CD14-positive monocyte (primary cell): ENCODE measurements around the gene LRRC47. TPM values are rescaled to one million over a fixed set of nuclear protein-coding genes. Genes with fewer than 3 reads are reported as not detected.

ENCODE experiments used
- DNase-seq, 3 donors: peaks; one replicate each; pipeline ENCODE4 v3.0.0-alpha.2; 2011 to 2022
- H2AFZ ChIP-seq: 2 replicates; pipeline ENCODE4 v1.6.0; 2012; ENCODE audit warnings: mild to moderate bottlenecking, low read depth, low read length, inconsistent platforms; ENCODE audit not compliant: insufficient read depth, poor library complexity, severe bottlenecking
- H3K27ac ChIP-seq, 2 donors: 1 replicate in 1 of 2; 2 replicates in 1 of 2; pipeline ENCODE4 v1.5.1; 2012 to 2013; ENCODE audit warnings: low read length in 2 of 2, control low read depth in 1 of 2, inconsistent platforms in 1 of 2, low read depth in 1 of 2, mild to moderate bottlenecking in 1 of 2
- H3K27me3 ChIP-seq, 2 donors: one replicate each; pipeline versions ENCODE4 v1.6.0 to v1.6.1; 2011 to 2013; ENCODE audit warnings: low read length in 2 of 2; ENCODE audit not compliant: control insufficient read depth in 2 of 2, insufficient read depth in 2 of 2
- H3K36me3 ChIP-seq, 2 donors: replicated peaks in 1 of 2; 1 replicate in 1 of 2; 2 replicates in 1 of 2; pipeline versions ENCODE4 v1.5.1 to v1.6.1; 2012 to 2013; ENCODE audit warnings: low read length in 2 of 2, control low read depth in 1 of 2, inconsistent platforms in 1 of 2, mild to moderate bottlenecking in 1 of 2; ENCODE audit not compliant: insufficient read depth in 2 of 2, control insufficient read depth in 1 of 2
- H3K4me1 ChIP-seq, 2 donors: 1 replicate in 1 of 2; 2 replicates in 1 of 2; pipeline versions ENCODE4 v1.5.1 to v1.6.1; 2012 to 2013; ENCODE audit warnings: low read length in 2 of 2, control low read depth in 1 of 2, inconsistent platforms in 1 of 2, mild to moderate bottlenecking in 1 of 2, moderate library complexity in 1 of 2; ENCODE audit not compliant: insufficient read depth in 2 of 2, control insufficient read depth in 1 of 2
- H3K4me2 ChIP-seq: replicated peaks from 2 replicates; pipeline ENCODE3; 2012; ENCODE audit warnings: low read length, moderate library complexity, mild to moderate bottlenecking; ENCODE audit not compliant: poor library complexity, severe bottlenecking; ENCODE audit errors: extremely low read depth
- H3K4me3 ChIP-seq, 3 experiments: fragments of 200-600 bp in 1 of 3; sonication (generic) in 1 of 3; replicated peaks in 1 of 3; 1 replicate in 2 of 3; 2 replicates in 1 of 3; pipeline ENCODE4 v1.5.1; 2011 to 2013; ENCODE audit warnings: low read length in 3 of 3, mild to moderate bottlenecking in 3 of 3, control low read depth in 2 of 3, low read depth in 2 of 3, inconsistent platforms in 1 of 3, moderate library complexity in 1 of 3
- H3K79me2 ChIP-seq: 2 replicates; pipeline ENCODE4 v1.6.0; 2012; ENCODE audit warnings: mild to moderate bottlenecking, control low read depth, inconsistent platforms, low read length, moderate library complexity; ENCODE audit not compliant: insufficient read depth
- H3K9ac ChIP-seq: 2 replicates; pipeline ENCODE4 v1.6.0; 2017; ENCODE audit warnings: low read length, mild to moderate bottlenecking; ENCODE audit not compliant: insufficient read depth, poor library complexity, severe bottlenecking
- H3K9me3 ChIP-seq, 2 donors: replicated peaks in 1 of 2; 1 replicate in 1 of 2; 2 replicates in 1 of 2; pipeline versions ENCODE4 v1.5.1 to v1.6.1; 2012 to 2013; ENCODE audit warnings: low read length in 2 of 2, control low read depth in 1 of 2; ENCODE audit not compliant: control insufficient read depth in 1 of 2, insufficient read depth in 1 of 2
- H4K20me1 ChIP-seq: 2 replicates; pipeline ENCODE4 v1.6.0; 2012; ENCODE audit warnings: mild to moderate bottlenecking, low read length, control low read depth, moderate library complexity; ENCODE audit not compliant: insufficient read depth
- H3K27ac Mint-ChIP-seq, 7 donors: one replicate each; pipeline ENCODE4 v1.8.0; 2020; ENCODE audit warnings: mild to moderate bottlenecking in 7 of 7, mixed read lengths in 7 of 7, moderate library complexity in 6 of 7, inconsistent platforms in 2 of 7
- H3K27me3 Mint-ChIP-seq, 3 donors: one replicate each; pipeline ENCODE4 v1.8.0; 2021 to 2022; ENCODE audit warnings: low read depth in 3 of 3, mild to moderate bottlenecking in 3 of 3, mixed read lengths in 3 of 3, moderate library complexity in 3 of 3, inconsistent platforms in 1 of 3
- H3K36me3 Mint-ChIP-seq, 2 donors: one replicate each; pipeline ENCODE4 v1.8.0; 2020; ENCODE audit warnings: mixed read lengths in 2 of 2, inconsistent platforms in 1 of 2, mild to moderate bottlenecking in 1 of 2
- H3K4me1 Mint-ChIP-seq: one replicate; pipeline ENCODE4 v1.8.0; 2020; ENCODE audit warnings: mild to moderate bottlenecking, mixed read lengths
- H3K4me3 Mint-ChIP-seq, 2 donors: one replicate each; pipeline ENCODE4 v1.8.0; 2020; ENCODE audit warnings: mild to moderate bottlenecking in 2 of 2, mixed read lengths in 2 of 2, moderate library complexity in 1 of 2
- H3K9me3 Mint-ChIP-seq, 7 donors: one replicate each; pipeline ENCODE4 v1.8.0; 2020 to 2022; ENCODE audit warnings: mixed read lengths in 7 of 7, mild to moderate bottlenecking in 6 of 7, moderate library complexity in 6 of 7, inconsistent platforms in 2 of 7
- CTCF ChIP-seq: fragments of 200-600 bp; IDR thresholded peaks from one replicate; pipeline ENCODE4 v1.8.0; 2022; ENCODE audit warnings: antibody characterized with exemption, mild to moderate bottlenecking
- WGBS: methylation state at CpG from one replicate; pipeline ENCODE4 v1.1.5; 2013; ENCODE audit warnings: missing lambda C conversion rate; ENCODE audit not compliant: insufficient coverage; 5-methylcytosine and 5-hydroxymethylcytosine counted together
- intact Hi-C, 2 donors: fragments of 100-400 bp; cut with micrococcal nuclease; formaldehyde crosslinking; loops; one replicate each; pipeline versions ENCODE4 v1.15.0 to v1.15.1; 2023
- polyA plus RNA-seq, 3 donors: library from polyadenylated mRNA; depleted of rRNA in 1 of 3; unstranded in 2 of 3; stranded (reverse) in 1 of 3; fragments of 300-500 nt in 2 of 3; fragments of >200 nt in 1 of 3; fragmentation: Illumina TruSeq in 2 of 3; gene quantifications; 1 replicate in 2 of 3; 2 replicates in 1 of 3; pipeline ENCODE4 v1.2.3, GENCODE V29; 2012 to 2021

LRRC47 gene
- polyA plus RNA-seq, 3 donors, result 17.8 to 24.8 (median 18.0) TPM

GRCh38 chr1:3772027-3772714, 24.1 kb downstream of the LRRC47 start:
- H3K27me3 ChIP-seq, result peaks cover 0 to 27% of the 10 kb centered on the region in 2 donors
- WGBS, result under 1% methylated on average over 40 of the region's 61 CpGs
- H3K9me3 ChIP-seq, result no peaks in the 10 kb centered on the region
- intact Hi-C loops, result loop anchor here (5.0 to 10.0 kb wide), 3 partner anchors 130 to 147 kb away; partner anchors contain the start of genes C1orf174 (in 2 of the 2) and TPRG1L (in 1 of the 2)
- TF ChIP-seq CTCF, result no peak
- H3K79me2 ChIP-seq, result no peaks in the 10 kb centered on the region
- H3K4me3 Mint-ChIP-seq, result peak overlapping the region; percentile 68 to 75
- peak overlapping the region; percentile 83 for H2AFZ ChIP-seq
- DNase-seq, result peak; percentile 67 to 80 (median 74)
- H3K27me3 Mint-ChIP-seq, result peaks cover 17 to 40% (median 19%) of the 10 kb centered on the region in 3 donors
- H4K20me1 ChIP-seq, result no peaks in the 10 kb centered on the region
- H3K36me3 ChIP-seq, result no peaks in the 10 kb centered on the region
- peak overlapping the region; percentile 92 for H3K4me2 ChIP-seq
- H3K9me3 Mint-ChIP-seq, result peaks cover 0 to 3% (median 0%) of the 10 kb centered on the region in 7 donors
- peak overlapping the region; percentile 54 for H3K9ac ChIP-seq
- peak overlapping the region; percentile 29 to 78 (median 48) for H3K4me3 ChIP-seq
- no peaks in the 10 kb centered on the region for H3K36me3 Mint-ChIP-seq
- H3K27ac ChIP-seq, result no peak overlapping the region
- peaks cover 20% of the 10 kb centered on the region for H3K4me1 Mint-ChIP-seq
- H3K4me1 ChIP-seq, result peaks cover 19 to 32% of the 10 kb centered on the region in 2 donors
- no peak overlapping the region for H3K27ac Mint-ChIP-seq

DNA sequence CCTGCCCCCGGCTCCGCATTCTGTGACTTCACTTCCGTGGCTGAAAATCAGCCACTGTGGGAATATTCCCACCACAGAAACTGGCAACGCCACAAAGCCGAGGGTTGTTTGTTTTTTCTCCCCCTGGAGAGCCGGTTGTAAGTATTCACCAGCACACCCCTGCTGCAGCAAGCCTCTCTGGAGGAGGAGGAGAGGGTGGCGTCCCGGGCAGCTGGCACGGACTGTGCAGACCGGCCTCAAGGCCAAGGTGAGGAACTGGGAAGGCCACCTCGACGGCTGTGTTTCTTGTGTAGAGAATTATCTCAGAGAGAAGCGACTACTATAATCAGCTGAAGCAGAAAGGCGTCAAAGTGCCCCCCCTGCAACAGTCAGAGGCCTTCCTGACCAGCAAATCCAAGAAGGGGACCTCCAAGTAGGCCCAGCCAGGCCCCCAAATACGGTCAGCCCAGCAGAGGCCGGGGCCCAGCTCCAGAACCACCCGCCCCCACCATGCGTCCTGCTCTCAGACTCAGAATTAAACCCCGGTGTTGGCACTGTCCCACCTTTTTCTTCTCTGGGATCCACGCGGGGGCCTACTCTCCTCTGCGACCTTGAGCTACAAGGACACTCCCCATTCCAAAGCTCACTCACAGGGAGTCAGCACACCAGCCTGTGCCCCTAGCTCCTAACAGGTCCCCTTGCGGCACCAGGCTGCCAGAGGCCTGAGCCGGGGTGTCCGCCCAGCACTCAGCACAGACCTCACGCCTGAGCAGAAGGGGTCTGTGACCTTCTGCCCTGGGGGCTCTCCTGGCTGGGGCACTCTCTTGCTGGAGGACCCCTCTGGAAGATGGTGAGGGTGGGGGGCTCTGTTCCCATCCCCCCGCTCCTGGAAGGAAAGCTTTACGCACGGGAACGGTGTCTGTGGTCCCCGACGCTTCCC, 24.9 kb downstream of the LRRC47 start:
- Histone ChIP-seq H3K27me3 (peaks cover 0 to 27% of the 10 kb centered on the region in 2 donors), H3K79me2 (no peaks in the 10 kb centered on the region), H4K20me1 (no peaks in the 10 kb centered on the region), H3K36me3 (no peaks in the 10 kb centered on the region), H3K4me2 (peak overlapping the region; percentile 92), H3K4me1 (peaks cover 19 to 32% of the 10 kb centered on the region in 2 donors), H3K4me3 (peak overlapping the region in 2 of 3 experiments; percentile 29 to 78), H3K27ac (no peak overlapping the region), H3K9me3 (no peaks in the 10 kb centered on the region), H2AFZ (peak overlapping the region; percentile 72), H3K9ac (peak overlapping the region; percentile 54)
- intact Hi-C loops, result loop anchor here (5.0 to 10.0 kb wide), 3 partner anchors 131 to 147 kb away; partner anchors contain the start of genes C1orf174 (in 2 of the 2) and TPRG1L (in 1 of the 2)
- TF ChIP-seq CTCF, result no peak
- Mint-ChIP-seq H3K27ac (peak overlapping the region in 1 of 7 donors; percentile 12), H3K4me1 (peaks cover 20% of the 10 kb centered on the region), H3K9me3 (peaks cover 0 to 3% (median 0%) of the 10 kb centered on the region in 7 donors), H3K36me3 (no peaks in the 10 kb centered on the region), H3K27me3 (peaks cover 17 to 43% (median 19%) of the 10 kb centered on the region in 3 donors), H3K4me3 (peak overlapping the region; percentile 68 to 75)
- no peak for DNase-seq
- 89% methylated on average over 12 of the region's 32 CpGs for WGBS
